Thyroid gland (tissue), 4 donors: ENCODE results near the gene SNRNP70.

Source experiments
- CTCF ChIP-seq, 6 experiments: fragments of 200-600 bp in 3 of 6; fragments of 450-650 bp in 3 of 6; sonication (generic) in 3 of 6; IDR thresholded peaks; one replicate each; pipeline ENCODE4 v1.5.1; 2016 to 2019; ENCODE audit warnings: antibody characterized with exemption in 6 of 6, mild to moderate bottlenecking in 2 of 6, inconsistent platforms in 1 of 6, moderate library complexity in 1 of 6
- POLR2A ChIP-seq, 2 donors: fragments of 450-650 bp; IDR thresholded peaks; one replicate each; pipeline ENCODE4 v1.6.1; 2017; ENCODE audit warnings: antibody characterized with exemption in 2 of 2, mild to moderate bottlenecking in 2 of 2, moderate library complexity in 1 of 2

DNA sequence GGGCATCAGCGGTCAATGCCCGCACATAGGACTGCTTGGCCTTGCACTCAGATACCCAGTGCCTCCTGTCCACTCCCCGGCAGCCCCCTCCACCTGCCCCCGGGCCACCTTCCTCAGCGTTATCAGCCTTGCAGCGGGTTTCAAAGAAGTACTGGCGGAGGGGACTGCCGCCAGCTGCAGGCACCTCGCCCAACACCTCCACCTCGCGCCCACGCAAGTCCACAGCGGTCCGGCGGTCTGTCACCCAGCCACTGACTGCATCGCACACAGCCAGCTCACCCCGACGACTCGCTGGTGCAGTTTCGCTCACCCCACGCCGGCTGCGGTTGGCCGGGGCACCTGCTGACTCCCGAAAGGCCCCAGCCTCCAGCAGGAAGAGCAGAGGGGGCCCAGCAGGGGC lies 23.8 kb upstream of the SNRNP70 start:
- no peak for TF ChIP-seq POLR2A (IDR thresholded peaks at IDR 0.05)
- TF ChIP-seq CTCF (IDR thresholded peaks at IDR 0.05) = no peak
